ENCODE data around the gene MNAT1. TPM values are rescaled to one million over a fixed set of nuclear protein-coding genes. Genes with fewer than 3 reads are reported as not detected.

The MNAT1 gene
- total and polyA plus RNA-seq, 4 donors: 16.7 to 85.5 (median 21.6) TPM

- Histone ChIP-seq H3K4me1 (ENCODE audit: control insufficient read depth in 5 of 5, insufficient read depth in 5 of 5, low read length in 5 of 5) (no peaks in the 10 kb centered on the region), H3K36me3 (ENCODE audit: control insufficient read depth in 4 of 4, insufficient read depth in 4 of 4, low read length in 4 of 4) (no peaks in the 10 kb centered on the region), H3K9me3 (ENCODE audit: control insufficient read depth in 4 of 4, insufficient read depth in 3 of 4, low read length in 3 of 4) (no peaks in the 10 kb centered on the region), H3K4me3 (no peak overlapping the region), H3K27me3 (ENCODE audit: control insufficient read depth in 3 of 3, insufficient read depth in 3 of 3, low read length in 2 of 3) (no peaks in the 10 kb centered on the region), H3K27ac (ENCODE audit: low read depth in 1 of 2, low read length in 1 of 2) (no peak overlapping the region), H3K9ac (ENCODE audit: insufficient read depth in 1 of 2, low read length in 2 of 2) (no peak overlapping the region)
- no peak for TF ChIP-seq CTCF (IDR thresholded peaks at IDR 0.05; ENCODE audit: control extremely low read depth, extremely low read depth)
- ATAC-seq (ENCODE audit: insufficient read depth, low FRiP score) (no peak), DNase-seq (no peak)
Observed at GRCh38 chr14:60905923-60906322, 171.4 kb downstream of the MNAT1 start.

- WGBS, 2 donors: 77 to 92% methylated on average over 3 of the region's 3 CpGs
- Histone ChIP-seq H3K27ac (ENCODE audit: low read depth in 1 of 2, low read length in 1 of 2) (no peak overlapping the region), H3K36me3 (ENCODE audit: control insufficient read depth in 4 of 4, insufficient read depth in 4 of 4, low read length in 4 of 4) (peaks cover 0 to 2% (median 0%) of the 10 kb centered on the region in 4 donors), H3K4me1 (ENCODE audit: control insufficient read depth in 5 of 5, insufficient read depth in 5 of 5, low read length in 5 of 5) (peaks cover 0 to 1% (median 0%) of the 10 kb centered on the region in 5 donors), H3K9ac (ENCODE audit: insufficient read depth in 1 of 2, low read length in 2 of 2) (no peak overlapping the region), H3K27me3 (ENCODE audit: control insufficient read depth in 3 of 3, insufficient read depth in 3 of 3, low read length in 2 of 3) (no peaks in the 10 kb centered on the region), H3K4me3 (no peak overlapping the region), H3K9me3 (ENCODE audit: control insufficient read depth in 4 of 4, insufficient read depth in 3 of 4, low read length in 3 of 4) (peaks cover 0 to 2% (median 0%) of the 10 kb centered on the region in 4 donors)
- no peak for TF ChIP-seq CTCF (IDR thresholded peaks at IDR 0.05; ENCODE audit: control extremely low read depth, extremely low read depth)
- no peak for ATAC-seq (ENCODE audit: insufficient read depth, low FRiP score)
- DNase-seq: no peak
Observed at GRCh38 chr14:60915781-60916180, 181.2 kb downstream of the MNAT1 start.

DNA sequence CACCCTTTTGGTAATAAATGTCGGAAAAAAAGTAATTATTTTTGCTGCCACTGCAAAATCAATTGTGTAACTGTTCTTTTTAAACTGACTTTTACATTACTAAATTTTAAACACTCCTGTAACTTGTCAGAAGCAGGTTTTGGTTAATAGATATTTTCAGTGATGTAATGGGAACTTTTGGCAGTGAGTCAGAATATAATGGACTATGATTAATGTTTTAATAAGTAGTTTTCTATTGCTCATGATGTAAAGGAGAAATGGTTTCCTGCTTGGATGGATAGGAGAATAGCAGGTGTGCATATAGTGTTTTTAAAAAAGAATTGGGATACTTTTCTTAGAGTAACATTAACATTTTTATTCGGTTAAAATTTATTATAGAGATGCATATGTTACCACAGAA, 187.5 kb downstream of the MNAT1 start:
- no peaks in the 10 kb centered on the region for H3K9me3 ChIP-seq (ENCODE audit: control insufficient read depth in 4 of 4, insufficient read depth in 3 of 4, low read length in 3 of 4)
- no peak overlapping the region for H3K4me3 ChIP-seq
- H3K27me3 ChIP-seq (ENCODE audit: control insufficient read depth in 3 of 3, insufficient read depth in 3 of 3, low read length in 2 of 3): no peaks in the 10 kb centered on the region
- no peak overlapping the region for H3K9ac ChIP-seq (ENCODE audit: insufficient read depth in 1 of 2, low read length in 2 of 2)
- H3K4me1 ChIP-seq (ENCODE audit: control insufficient read depth in 5 of 5, insufficient read depth in 5 of 5, low read length in 5 of 5): no peaks in the 10 kb centered on the region
- 94 to 98% methylated on average over 2 of the region's 2 CpGs for WGBS, 2 donors
- TF ChIP-seq CTCF (IDR thresholded peaks at IDR 0.05; ENCODE audit: control extremely low read depth, extremely low read depth): no peak
- DNase-seq (no peak), ATAC-seq (ENCODE audit: insufficient read depth, low FRiP score) (no peak)
- peaks cover 0 to 5% (median 2%) of the 10 kb centered on the region in 4 donors for H3K36me3 ChIP-seq (ENCODE audit: control insufficient read depth in 4 of 4, insufficient read depth in 4 of 4, low read length in 4 of 4)
- H3K27ac ChIP-seq (ENCODE audit: low read depth in 1 of 2, low read length in 1 of 2): no peak overlapping the region

DNA sequence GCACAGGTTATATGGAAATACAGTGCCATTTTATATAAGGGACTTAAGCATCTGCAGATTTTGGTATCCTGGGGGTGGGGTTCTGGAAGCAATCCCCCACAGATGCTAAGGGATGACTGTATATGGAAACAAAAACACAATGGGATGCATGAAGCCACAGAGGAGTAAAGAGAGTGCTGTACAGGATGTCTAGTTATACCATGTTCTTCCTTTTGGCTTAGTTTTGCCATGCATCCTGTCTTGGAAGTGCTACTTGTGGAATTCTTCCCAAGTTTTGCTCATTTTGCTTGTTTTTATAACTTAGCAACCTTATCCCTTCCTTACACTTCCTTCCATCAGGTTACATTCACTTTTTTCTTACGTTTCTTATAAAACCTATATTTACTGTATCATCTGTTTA, 190.7 kb downstream of the MNAT1 start:
- Histone ChIP-seq H3K4me3 (no peak overlapping the region), H3K27me3 (ENCODE audit: control insufficient read depth in 3 of 3, insufficient read depth in 3 of 3, low read length in 2 of 3) (no peaks in the 10 kb centered on the region), H3K36me3 (ENCODE audit: control insufficient read depth in 4 of 4, insufficient read depth in 4 of 4, low read length in 4 of 4) (peaks cover 0 to 5% (median under 1%) of the 10 kb centered on the region in 4 donors), H3K4me1 (ENCODE audit: control insufficient read depth in 5 of 5, insufficient read depth in 5 of 5, low read length in 5 of 5) (no peaks in the 10 kb centered on the region), H3K9ac (ENCODE audit: insufficient read depth in 1 of 2, low read length in 2 of 2) (no peak overlapping the region), H3K27ac (ENCODE audit: low read depth in 1 of 2, low read length in 1 of 2) (no peak overlapping the region), H3K9me3 (ENCODE audit: control insufficient read depth in 4 of 4, insufficient read depth in 3 of 4, low read length in 3 of 4) (no peaks in the 10 kb centered on the region)
- ATAC-seq (ENCODE audit: insufficient read depth, low FRiP score) (no peak), DNase-seq (peak in 2 of 3 donors; percentile 3 to 13)
- WGBS, 2 donors: 78 to 97% methylated on average over 1 of the region's 1 CpG
- TF ChIP-seq CTCF (IDR thresholded peaks at IDR 0.05; ENCODE audit: control extremely low read depth, extremely low read depth): no peak

Data from lung (tissue), 12 donors.